ENCODE results near the gene STXBP5. TPM values are rescaled to one million over a fixed set of nuclear protein-coding genes. Genes with fewer than 3 reads are reported as not detected.

Gene STXBP5
- total and polyA plus RNA-seq, 9 of the 15 experiments (the other 6 are each of a cell fraction or from before 2014, with no cell fraction given): 23.3 to 172 (median 71.5) TPM

- TF ChIP-seq ZNF518B (CRISPR knock-in tag; IDR thresholded peaks at IDR 0.05): no peak
- peak; percentile 24 to 69 (median 61); a peak in 5 of 6 replicates for TF ChIP-seq CTCF (IDR thresholded peaks at IDR 0.05 in 2 of 3, conservative IDR thresholded peaks at IDR 0.05 in 1 of 3; ENCODE audit: insufficient read depth in 2 of 3, low read depth in 1 of 3, low read length in 3 of 3)
- peak; percentile 88 for TF ChIP-seq SMARCE1 (IDR thresholded peaks at IDR 0.05)
- TF ChIP-seq ZNF668 (CRISPR knock-in tag; IDR thresholded peaks at IDR 0.05): 0 out of 2 replicates have a peak, but pooled peaks have one; percentile 72
- TF ChIP-seq E2F3 (CRISPR knock-in tag; IDR thresholded peaks at IDR 0.05): no peak
- no peak for TF ChIP-seq C11orf30 (IDR thresholded peaks at IDR 0.05; ENCODE audit: low read depth)
- no peak for TF ChIP-seq CHD1 (IDR thresholded peaks at IDR 0.05; ENCODE audit: low read length)
- TF ChIP-seq ZNF12 (CRISPR knock-in tag; IDR thresholded peaks at IDR 0.05): no peak
- TF ChIP-seq ZNF24 (IDR thresholded peaks at IDR 0.05): no peak
- no peak for TF ChIP-seq HDGF (IDR thresholded peaks at IDR 0.05)
- TF ChIP-seq ZNF224 (CRISPR knock-in tag; IDR thresholded peaks at IDR 0.05): no peak
- no peak; a peak in 1 of 4 replicates for TF ChIP-seq ETV6 (IDR thresholded peaks at IDR 0.05; ENCODE audit: borderline replicate concordance in 1 of 2, low read depth in 2 of 2, low read length in 1 of 2)
- no peak for TF ChIP-seq ETV6 (CRISPR knock-in tag; IDR thresholded peaks at IDR 0.05; ENCODE audit: borderline replicate concordance)
- TF ChIP-seq ZNF449 (CRISPR knock-in tag; IDR thresholded peaks at IDR 0.05): no peak
- TF ChIP-seq ETS1 (conservative IDR thresholded peaks at IDR 0.05; ENCODE audit: control insufficient read depth, low read depth, low read length): no peak
These were observed 18.1 kb downstream of the STXBP5 start (continued) for GRCh38 chr6:147222160-147222838.

Measured in K562 (cell line).